K562 (cell line): Measurements from ENCODE around the gene TMCO2. TPM values are rescaled to one million over a fixed set of nuclear protein-coding genes. Genes with fewer than 3 reads are reported as not detected.

Experiments
- CAMTA2 ChIP-seq: fragments of 250-450 bp; sonication (Bioruptor Pico); conservative IDR thresholded peaks from 2 replicates; pipeline ENCODE4 v1.5.1; 2022
- CTBP1 ChIP-seq: fragments of 450-650 bp; IDR thresholded peaks from 2 replicates; pipeline ENCODE4 v1.6.1; 2016; ENCODE audit warnings: borderline replicate concordance
- ELF4 ChIP-seq: fragments of 450-650 bp; formaldehyde crosslinking; IDR thresholded peaks from 2 replicates; pipeline ENCODE4 v1.4.0; 2022; ENCODE audit warnings: missing genetic modification characterization
- FOXP1 ChIP-seq: sonication (generic); formaldehyde crosslinking; IDR thresholded peaks from 2 replicates; pipeline ENCODE4 v1.8.0; 2022; ENCODE audit warnings: mild to moderate bottlenecking, missing genetic modification reagents
- MYC ChIP-seq, 2 experiments: fragments of 250-450 bp in 1 of 2; sonication (Bioruptor Pico) in 1 of 2; IDR thresholded peaks; 2 replicates each; pipeline versions ENCODE4 v1.5.1 to v1.6.1; 2012 to 2021; ENCODE audit warnings: low read depth in 2 of 2, borderline replicate concordance in 1 of 2, improper control_type of control experiment in 1 of 2, low read length in 1 of 2, mild to moderate bottlenecking in 1 of 2, moderate library complexity in 1 of 2
- NFIC ChIP-seq: fragments of 450-650 bp; IDR thresholded peaks from 2 replicates; pipeline ENCODE4 v1.6.1; 2017; ENCODE audit warnings: mild to moderate bottlenecking, inconsistent platforms
- NR2C2 ChIP-seq, 2 experiments: fragments of 200-800 bp in 1 of 2; sonication (Bioruptor generic) in 1 of 2; sonication (generic) in 1 of 2; formaldehyde crosslinking in 1 of 2; IDR thresholded peaks; 2 replicates each; pipeline versions ENCODE4 v1.6.1 to v1.8.0; 2016 to 2022; ENCODE audit warnings: mild to moderate bottlenecking in 1 of 2, missing compliant biosample characterization in 1 of 2, missing genetic modification characterization in 1 of 2, missing genetic modification reagents in 1 of 2
- NR2F6 ChIP-seq: fragments of 450-650 bp; formaldehyde crosslinking; IDR thresholded peaks from 2 replicates; pipeline ENCODE4 v1.4.0; 2020; ENCODE audit warnings: mild to moderate bottlenecking
- SMARCB1 ChIP-seq: IDR thresholded peaks from 2 replicates; pipeline ENCODE4 v1.6.1; 2011; ENCODE audit warnings: improper control_type of control experiment, low read depth; ENCODE audit not compliant: insufficient read length
- SOX6 ChIP-seq: fragments of 450-650 bp; IDR thresholded peaks from 2 replicates; pipeline ENCODE4 v1.6.1; 2014; ENCODE audit warnings: mild to moderate bottlenecking
- TEAD1 ChIP-seq, 2 experiments: fragments of 450-650 bp in 1 of 2; sonication (generic) in 1 of 2; formaldehyde crosslinking; IDR thresholded peaks; 2 replicates each; pipeline versions ENCODE4 v1.4.0 to v1.8.0; 2020 to 2022; ENCODE audit warnings: mild to moderate bottlenecking in 2 of 2, missing genetic modification reagents in 1 of 2
- THRB ChIP-seq: fragments of 450-650 bp; formaldehyde crosslinking; conservative IDR thresholded peaks from 2 replicates; pipeline ENCODE4 v1.4.0; 2022; ENCODE audit warnings: mild to moderate bottlenecking, missing genetic modification characterization
- ZNF134 ChIP-seq: fragments of 250-450 bp; sonication (Bioruptor Pico); conservative IDR thresholded peaks from 2 replicates; pipeline ENCODE4 v1.4.0; 2020
- ZNF24 ChIP-seq: fragments of 450-650 bp; IDR thresholded peaks from 2 replicates; pipeline ENCODE4 v1.6.1; 2016
- ZSCAN32 ChIP-seq: fragments of 450-650 bp; formaldehyde crosslinking; IDR thresholded peaks from 2 replicates; pipeline ENCODE4 v1.4.0; 2020; ENCODE audit warnings: mild to moderate bottlenecking, moderate library complexity
- polyA plus RNA-seq, 8 experiments: library from polyadenylated mRNA; depleted of rRNA in 4 of 8; stranded (reverse) in 5 of 8; unstranded in 3 of 8; fragments of >200 nt; fragmentation: Nextera tagmentation in 2 of 8; fragmentation: Illumina TruSeq in 1 of 8; extraction: Ambion mirVana in 2 of 8; extraction: Trizol in 1 of 8; gene quantifications; 2 replicates each; pipeline versions ENCODE4 v1.2.1 to v1.2.3, GENCODE V29; 2011 to 2014; ENCODE audit warnings: inconsistent platforms in 1 of 8, missing spikeins in 1 of 8
- total RNA-seq, 7 experiments: library from RNA; depleted of rRNA in 6 of 7; stranded (reverse); fragments of >200 nt in 6 of 7; fragmentation: Illumina TruSeq in 2 of 7; extraction: Trizol in 2 of 7; gene quantifications; 2 replicates each; pipeline versions ENCODE4 v1.2.1 to v1.2.3, GENCODE V29; 2011 to 2021; ENCODE audit warnings: low replicate concordance in 1 of 7
- TF ChIP-seq, protein P1 (sequence below): sonication (generic); formaldehyde crosslinking; IDR thresholded peaks from 2 replicates; pipeline ENCODE4 v1.4.0; 2020; ENCODE audit warnings: mild to moderate bottlenecking, missing genetic modification reagents
- TF ChIP-seq, protein P2 (sequence below): IDR thresholded peaks from 3 replicates; pipeline ENCODE4 v1.6.1; 2011; ENCODE audit warnings: borderline replicate concordance, mild to moderate bottlenecking; ENCODE audit not compliant: insufficient read length, insufficient read depth
- TF ChIP-seq, protein P3 (sequence below): fragments of 250-450 bp; sonication (Bioruptor Pico); IDR thresholded peaks from 2 replicates; pipeline ENCODE4 v1.5.0; 2021
- TF ChIP-seq, protein P4 (sequence below): fragments of 250-450 bp; sonication (Bioruptor Pico); IDR thresholded peaks from 2 replicates; pipeline ENCODE4 v1.9.0; 2021; ENCODE audit warnings: mild to moderate bottlenecking

Gene TMCO2
- total and polyA plus RNA-seq, 9 of the 15 experiments (the other 6 are each of a cell fraction or from before 2014, with no cell fraction given) = not detected

GRCh38 chr1:40257688-40258444 lies 10.1 kb downstream of the TMCO2 start, which contains the start of gene ZMPSTE24 (continued):
- TF ChIP-seq NR2C2 (CRISPR knock-in tag; IDR thresholded peaks at IDR 0.05) (peak; percentile 23; the same call in 1 of the 2 replicates), NR2C2 (tag; IDR thresholded peaks at IDR 0.05) (peak; percentile 83; the same call in 1 of the 2 replicates), SOX6 (peak; percentile 85), SMARCB1 (peak; percentile 92), NFIC (peak; percentile 76), ZNF24 (peak; percentile 88), ZNF134 (CRISPR knock-in tag) (0 out of 2 replicates have a peak, but pooled peaks have one; percentile 11), TEAD1 (CRISPR knock-in tag; IDR thresholded peaks at IDR 0.05) (peak; percentile 20 to 92; a peak in 2 of 4 replicates), NR2F6 (CRISPR knock-in tag) (no peak), CTBP1 (peak; percentile 92), FOXP1 (peak; percentile 97), THRB (CRISPR knock-in tag) (no peak), MYC (IDR thresholded peaks at IDR 0.05; ENCODE audit: low read depth, low read length) (peak; percentile 96), MYC (CRISPR knock-in tag; IDR thresholded peaks at IDR 0.05; ENCODE audit: borderline replicate concordance, low read depth) (peak; percentile 88; the same call in 1 of the 2 replicates), ZSCAN32 (CRISPR knock-in tag) (no peak), CAMTA2 (CRISPR knock-in tag) (no peak), ELF4 (CRISPR knock-in tag) (peak; percentile 54; the same call in 1 of the 2 replicates)
- TF ChIP-seq, protein P1, sequence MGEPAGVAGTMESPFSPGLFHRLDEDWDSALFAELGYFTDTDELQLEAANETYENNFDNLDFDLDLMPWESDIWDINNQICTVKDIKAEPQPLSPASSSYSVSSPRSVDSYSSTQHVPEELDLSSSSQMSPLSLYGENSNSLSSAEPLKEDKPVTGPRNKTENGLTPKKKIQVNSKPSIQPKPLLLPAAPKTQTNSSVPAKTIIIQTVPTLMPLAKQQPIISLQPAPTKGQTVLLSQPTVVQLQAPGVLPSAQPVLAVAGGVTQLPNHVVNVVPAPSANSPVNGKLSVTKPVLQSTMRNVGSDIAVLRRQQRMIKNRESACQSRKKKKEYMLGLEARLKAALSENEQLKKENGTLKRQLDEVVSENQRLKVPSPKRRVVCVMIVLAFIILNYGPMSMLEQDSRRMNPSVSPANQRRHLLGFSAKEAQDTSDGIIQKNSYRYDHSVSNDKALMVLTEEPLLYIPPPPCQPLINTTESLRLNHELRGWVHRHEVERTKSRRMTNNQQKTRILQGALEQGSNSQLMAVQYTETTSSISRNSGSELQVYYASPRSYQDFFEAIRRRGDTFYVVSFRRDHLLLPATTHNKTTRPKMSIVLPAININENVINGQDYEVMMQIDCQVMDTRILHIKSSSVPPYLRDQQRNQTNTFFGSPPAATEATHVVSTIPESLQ (CRISPR knock-in tag) = peak; percentile 66; the same call in 1 of the 2 replicates
- TF ChIP-seq, protein P2, sequence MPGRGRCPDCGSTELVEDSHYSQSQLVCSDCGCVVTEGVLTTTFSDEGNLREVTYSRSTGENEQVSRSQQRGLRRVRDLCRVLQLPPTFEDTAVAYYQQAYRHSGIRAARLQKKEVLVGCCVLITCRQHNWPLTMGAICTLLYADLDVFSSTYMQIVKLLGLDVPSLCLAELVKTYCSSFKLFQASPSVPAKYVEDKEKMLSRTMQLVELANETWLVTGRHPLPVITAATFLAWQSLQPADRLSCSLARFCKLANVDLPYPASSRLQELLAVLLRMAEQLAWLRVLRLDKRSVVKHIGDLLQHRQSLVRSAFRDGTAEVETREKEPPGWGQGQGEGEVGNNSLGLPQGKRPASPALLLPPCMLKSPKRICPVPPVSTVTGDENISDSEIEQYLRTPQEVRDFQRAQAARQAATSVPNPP = no peak
- TF ChIP-seq, protein P3, sequence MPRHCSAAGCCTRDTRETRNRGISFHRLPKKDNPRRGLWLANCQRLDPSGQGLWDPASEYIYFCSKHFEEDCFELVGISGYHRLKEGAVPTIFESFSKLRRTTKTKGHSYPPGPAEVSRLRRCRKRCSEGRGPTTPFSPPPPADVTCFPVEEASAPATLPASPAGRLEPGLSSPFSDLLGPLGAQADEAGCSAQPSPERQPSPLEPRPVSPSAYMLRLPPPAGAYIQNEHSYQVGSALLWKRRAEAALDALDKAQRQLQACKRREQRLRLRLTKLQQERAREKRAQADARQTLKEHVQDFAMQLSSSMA = no peak
- TF ChIP-seq, protein P4, sequence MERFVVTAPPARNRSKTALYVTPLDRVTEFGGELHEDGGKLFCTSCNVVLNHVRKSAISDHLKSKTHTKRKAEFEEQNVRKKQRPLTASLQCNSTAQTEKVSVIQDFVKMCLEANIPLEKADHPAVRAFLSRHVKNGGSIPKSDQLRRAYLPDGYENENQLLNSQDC (CRISPR knock-in tag) = no peak
